ENCODE results near the gene PEX19.
"Not testable (repeated sequence)": the region's sequence is repeated elsewhere in the genome, so short reads cannot be mapped to it uniquely, and the experiment has no call there.

Gene PEX19, protein sequence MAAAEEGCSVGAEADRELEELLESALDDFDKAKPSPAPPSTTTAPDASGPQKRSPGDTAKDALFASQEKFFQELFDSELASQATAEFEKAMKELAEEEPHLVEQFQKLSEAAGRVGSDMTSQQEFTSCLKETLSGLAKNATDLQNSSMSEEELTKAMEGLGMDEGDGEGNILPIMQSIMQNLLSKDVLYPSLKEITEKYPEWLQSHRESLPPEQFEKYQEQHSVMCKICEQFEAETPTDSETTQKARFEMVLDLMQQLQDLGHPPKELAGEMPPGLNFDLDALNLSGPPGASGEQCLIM

DNA sequence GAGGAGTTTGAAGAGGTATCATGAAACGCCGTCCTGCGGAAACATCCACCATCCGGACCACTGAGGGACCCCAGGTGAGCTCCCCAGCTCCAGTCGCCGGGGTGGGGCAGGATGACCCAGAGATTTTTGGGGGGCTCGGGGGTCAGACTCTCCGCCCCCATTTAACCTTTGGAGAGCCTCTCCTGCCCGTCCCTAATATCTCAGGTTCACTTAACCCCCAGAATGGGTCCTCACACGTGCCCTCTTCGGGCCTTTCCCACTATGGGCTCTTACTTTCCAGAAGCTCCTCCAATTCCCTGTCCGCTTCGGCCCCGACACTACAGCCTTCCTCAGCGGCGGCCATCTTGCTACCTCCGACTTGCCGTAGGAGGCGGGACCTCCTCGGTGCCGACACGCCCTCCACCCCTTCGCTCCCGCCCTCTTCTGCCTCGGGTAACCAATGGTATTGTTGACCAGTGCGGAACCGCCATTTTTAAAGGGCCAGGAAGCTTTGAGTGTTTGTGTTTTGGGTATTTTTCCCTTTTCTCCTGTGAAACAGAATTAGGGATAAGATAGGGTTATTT, at the start of gene PEX19:
TSS of gene PEX19 (minus strand) at position 352 of the 563 bp plus-strand sequence. CDS start at position 343, 9 bp downstream.
- peak; percentile 87 for DNase-seq (ENCODE audit: low read depth)

DNA sequence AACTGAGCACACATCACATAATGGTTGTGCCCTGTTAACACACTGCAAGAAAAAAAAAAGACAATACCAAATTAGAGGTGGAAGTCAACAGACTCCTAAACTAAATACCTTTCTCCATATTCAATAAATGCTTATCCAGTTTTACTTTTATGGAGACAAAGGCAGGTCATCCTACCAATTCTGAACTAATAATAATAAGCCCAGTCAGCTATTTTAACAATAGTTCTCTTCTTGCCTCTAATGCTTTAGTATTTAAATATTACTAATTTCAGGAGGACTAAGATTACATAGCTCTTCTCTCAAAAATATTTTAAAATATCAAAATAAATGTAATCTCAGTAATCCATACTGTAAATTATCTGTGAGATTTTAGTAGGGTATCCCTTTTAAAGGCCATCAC, 47.6 kb upstream of the PEX19 start:
- DNase-seq (ENCODE audit: low read depth): no peak

DNA sequence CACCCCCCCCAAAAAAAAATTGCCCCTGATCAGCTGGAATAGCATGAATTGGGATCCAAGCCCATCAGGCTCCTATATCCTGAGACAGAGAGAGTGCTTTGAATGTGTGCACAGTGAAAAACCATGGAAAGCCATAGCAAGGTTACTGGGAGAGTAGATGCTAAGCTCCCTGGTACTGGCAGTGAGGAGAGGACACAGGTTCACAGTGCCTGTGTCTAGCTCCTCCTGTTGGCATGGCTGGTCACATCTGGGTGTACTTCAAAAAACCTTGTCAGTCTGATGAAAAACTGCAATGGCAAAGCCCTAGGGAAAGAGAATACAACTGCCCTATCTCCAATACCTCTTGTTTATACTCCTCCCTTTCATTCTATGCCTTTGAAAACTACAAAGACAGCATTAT, 45.2 kb upstream of the PEX19 start:
- DNase-seq (ENCODE audit: low read depth): no peak

DNA sequence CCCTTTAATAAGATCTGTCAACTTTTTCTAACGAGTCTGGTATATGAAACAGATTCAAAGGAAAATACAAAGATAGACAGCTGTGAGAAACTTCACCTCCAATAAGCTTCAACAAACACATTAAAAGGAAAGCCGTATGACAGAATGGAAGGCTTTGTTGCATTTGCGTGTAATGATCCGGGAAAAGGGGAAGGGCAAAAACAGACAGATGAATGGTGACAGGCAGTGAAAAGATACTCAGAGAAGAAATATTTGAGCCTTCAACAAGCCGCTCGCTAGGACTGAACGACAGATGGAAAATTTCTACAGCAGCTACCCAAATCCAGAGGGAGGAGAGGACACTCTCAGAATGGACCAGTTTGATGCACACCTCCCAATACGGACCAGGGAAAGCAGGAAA, 43.3 kb upstream of the PEX19 start:
- no peak for DNase-seq (ENCODE audit: low read depth)

DNA sequence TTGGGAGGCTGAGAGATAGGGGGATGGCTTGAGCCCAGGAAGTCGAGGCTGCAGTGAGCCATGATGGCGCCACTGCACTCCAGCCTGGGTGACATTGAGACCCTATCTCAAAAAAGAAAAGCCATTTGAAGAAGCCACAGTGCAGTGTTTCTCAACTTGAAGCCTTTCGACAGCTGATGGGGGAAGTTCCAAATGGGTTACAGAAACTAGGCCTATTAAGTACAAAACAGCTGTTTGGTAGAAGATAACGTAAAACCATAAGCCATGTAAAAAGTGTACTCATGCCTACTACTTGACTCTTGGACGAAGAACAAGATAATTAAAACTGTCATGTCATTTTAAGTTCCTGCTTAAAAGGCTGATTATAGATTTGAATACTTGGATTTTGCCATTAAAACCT, 41.5 kb upstream of the PEX19 start:
- no peak for DNase-seq (ENCODE audit: low read depth)

DNA sequence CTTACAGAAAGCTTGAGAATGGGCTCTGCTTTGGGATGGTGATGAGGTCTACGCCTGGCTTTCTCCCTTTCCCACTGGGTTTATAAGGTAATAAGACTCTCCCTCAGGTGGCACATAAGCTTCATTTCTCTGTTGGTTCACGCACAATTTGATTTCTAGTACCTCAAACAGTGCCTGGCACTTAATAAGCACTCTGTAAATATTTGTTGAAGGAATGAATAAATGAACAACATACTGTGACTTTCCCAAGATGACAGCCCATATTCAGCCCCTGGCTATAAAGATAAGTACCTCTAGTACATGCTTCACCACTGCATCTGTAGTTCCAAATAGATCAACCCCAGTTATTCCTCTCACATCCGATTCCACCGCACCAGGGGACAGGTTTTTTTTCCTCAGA, 40.3 kb upstream of the PEX19 start:
- no peak for DNase-seq (ENCODE audit: low read depth)

DNA sequence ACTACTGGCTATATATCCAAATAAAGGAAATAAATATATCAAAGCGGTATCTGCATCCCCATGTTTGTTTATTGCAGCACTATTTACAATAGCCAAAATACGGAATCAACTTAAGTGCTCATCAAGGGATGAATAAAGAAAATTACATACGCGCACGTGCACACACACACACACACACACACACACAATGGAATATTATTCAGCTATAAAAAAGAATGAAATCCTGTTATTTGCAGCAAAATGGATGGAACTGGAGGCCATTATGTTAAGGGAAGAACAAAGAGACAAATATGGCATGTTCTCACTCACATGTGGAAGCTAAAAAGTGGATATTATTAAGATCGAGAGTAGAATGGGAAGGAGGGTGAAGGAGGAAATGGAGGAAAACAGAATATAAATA, 37.9 kb upstream of the PEX19 start:
- no peak for DNase-seq (ENCODE audit: low read depth)

DNA sequence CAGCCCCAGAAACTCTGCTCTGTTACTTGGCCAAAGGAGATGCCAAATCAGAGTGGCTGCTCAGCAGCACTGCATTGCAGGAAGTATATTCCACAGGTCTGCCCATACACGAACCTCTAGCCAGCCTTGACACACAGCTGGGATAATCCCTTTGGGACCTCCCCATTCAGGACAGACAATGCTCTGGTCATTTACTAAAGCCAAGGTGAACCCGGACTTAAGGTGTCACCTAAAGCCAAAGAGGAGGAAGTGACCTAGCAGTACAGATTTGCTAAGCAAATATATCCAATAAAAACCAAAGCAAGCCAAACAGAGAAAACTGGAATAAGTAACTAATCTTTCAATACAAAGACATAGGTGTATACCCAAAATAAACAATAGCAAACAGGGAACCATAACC, 30.4 kb upstream of the PEX19 start:
- no peak for DNase-seq (ENCODE audit: low read depth)

DNA sequence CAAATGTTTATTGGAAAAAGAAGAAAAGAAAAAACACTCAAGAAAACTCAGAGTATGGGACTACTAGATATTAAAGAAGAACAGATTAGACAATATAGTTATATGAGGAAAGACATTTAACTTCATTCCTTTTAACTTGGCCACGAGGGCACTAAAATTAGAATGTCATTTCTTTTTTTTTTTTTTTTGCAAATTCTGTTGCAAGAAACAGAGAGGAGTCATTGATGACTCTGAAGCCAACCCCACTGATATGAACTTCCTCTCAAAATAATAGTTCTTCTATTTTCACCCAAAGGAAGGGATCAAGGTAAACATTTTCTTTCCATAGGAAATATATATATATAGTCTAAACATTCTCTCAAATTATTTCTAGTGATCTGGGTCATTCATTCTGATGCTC, 24.6 kb upstream of the PEX19 start:
- no peak for DNase-seq (ENCODE audit: low read depth)

DNA sequence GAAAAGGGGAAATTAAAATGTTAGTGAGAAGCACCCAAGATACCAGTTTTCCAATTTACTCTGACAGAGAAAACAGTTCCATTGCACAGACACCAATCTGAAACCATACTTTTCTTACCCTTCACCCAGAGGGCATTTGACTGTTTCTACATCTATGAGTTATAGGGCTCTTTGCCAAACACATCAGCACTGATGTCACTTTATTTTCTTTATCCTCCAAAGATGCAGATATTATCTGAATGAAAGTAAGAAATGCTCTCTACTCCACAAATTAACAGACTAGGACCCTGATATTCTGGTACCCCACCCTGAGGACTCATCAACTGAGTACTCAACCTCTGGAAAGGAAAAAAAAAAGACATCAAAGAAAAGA, 24.2 kb upstream of the PEX19 start:
- no peak for DNase-seq (ENCODE audit: low read depth)

DNA sequence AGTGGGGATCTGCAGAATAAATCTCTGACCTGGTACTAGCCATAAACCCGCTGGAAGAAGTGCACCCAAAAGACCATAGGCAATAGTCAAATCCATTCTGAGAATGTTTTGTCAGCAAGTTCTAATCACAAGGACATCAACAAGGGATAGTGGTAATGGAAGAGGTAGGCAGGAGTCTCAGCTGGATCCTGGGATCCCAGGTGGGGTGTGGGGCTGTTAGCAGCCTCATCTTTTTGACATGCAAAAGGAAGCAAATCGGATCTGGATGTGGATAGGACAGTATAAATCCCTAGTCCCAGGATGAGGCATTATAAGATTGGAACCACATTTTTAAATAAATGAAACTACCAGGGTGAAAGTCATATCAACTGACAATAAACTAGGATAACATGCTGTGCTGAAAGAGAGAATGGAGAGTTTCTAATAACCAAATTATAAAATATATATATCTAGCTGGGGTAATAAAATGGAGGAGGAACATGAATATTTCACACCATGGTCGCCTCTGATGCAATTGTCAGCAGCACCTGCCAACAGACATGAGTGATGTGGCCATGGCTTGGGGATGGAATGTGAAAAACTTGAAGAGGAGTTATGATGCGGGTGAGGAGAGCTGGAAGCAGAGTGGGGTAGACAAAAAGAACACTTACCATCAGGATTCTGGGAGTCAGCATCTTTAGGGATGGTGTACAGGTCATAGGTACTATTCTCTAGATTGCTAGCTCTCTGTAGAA, 23.7 kb upstream of the PEX19 start:
- DNase-seq (ENCODE audit: low read depth): no peak

DNA sequence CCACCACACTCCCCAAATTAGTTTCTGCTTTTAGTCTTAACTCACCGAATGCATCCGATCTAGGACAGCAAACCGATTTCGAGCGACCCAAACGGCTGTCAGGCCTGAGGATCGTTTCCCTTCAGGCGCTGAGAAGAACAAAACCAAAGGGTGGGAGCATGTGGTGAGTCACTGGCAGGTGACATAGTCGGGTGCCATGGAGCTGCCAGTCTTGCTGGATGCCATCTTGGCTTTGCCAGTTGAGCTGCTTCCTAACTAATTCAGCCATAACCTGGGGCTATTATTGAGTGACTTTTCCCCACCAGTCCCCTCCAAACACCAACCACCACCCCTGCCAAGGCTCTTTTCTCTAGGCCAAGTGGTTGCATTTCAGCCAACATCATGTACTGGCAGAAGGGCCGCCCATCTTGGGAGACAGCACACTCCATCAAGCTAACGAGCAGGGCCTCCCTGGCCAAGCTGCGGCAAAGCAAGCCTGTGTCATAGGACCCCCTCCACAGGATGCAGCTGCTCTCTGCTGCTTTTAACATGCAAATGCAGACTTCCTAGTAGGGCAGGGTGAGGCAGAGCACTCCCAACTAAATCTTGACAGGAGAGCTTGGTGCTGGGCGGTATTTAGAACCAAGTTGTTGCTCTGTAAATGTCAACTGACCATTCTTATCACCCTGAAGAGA, 22.3 kb upstream of the PEX19 start:
- no peak for DNase-seq (ENCODE audit: low read depth)

DNA sequence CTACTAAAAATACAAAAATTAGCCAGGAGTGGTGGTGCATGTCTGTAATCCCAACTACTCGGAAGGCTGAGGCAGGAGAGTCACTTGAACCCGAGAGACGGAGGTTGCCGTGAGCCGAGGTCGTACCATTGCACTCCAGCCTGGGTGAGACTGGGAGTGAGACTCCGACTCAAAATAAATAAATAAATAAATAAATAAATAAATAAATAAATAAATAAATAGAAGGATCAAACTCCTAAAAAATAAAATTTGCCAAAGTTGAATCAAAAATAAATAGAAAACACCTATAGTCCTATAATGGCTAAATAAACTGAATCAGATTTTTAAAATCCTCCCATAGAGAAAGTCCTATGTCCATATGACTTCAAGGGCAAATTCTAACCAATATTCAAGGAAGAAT, 15.2 kb upstream of the PEX19 start:
- no peak for DNase-seq (ENCODE audit: low read depth)

DNA sequence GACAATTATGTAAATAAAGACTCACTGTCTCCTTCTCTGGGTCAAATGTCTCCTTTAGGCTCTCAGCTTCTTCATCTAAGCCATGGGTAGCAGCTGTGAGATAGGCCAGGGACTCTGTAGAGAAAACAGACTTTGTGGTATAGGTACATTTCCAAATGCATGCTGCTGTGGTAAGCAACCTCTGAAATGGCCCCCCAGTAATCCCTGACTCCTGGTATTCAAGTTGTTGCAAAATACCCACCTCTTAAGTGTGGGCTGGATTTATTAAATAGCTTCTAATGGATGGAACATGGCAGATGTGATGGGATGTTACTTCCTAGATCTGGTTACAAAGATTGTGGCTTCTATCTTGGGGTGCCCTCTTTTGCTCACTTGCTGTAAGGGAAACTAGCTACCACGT, 11.1 kb upstream of the PEX19 start:
- DNase-seq (ENCODE audit: low read depth): no peak

DNA sequence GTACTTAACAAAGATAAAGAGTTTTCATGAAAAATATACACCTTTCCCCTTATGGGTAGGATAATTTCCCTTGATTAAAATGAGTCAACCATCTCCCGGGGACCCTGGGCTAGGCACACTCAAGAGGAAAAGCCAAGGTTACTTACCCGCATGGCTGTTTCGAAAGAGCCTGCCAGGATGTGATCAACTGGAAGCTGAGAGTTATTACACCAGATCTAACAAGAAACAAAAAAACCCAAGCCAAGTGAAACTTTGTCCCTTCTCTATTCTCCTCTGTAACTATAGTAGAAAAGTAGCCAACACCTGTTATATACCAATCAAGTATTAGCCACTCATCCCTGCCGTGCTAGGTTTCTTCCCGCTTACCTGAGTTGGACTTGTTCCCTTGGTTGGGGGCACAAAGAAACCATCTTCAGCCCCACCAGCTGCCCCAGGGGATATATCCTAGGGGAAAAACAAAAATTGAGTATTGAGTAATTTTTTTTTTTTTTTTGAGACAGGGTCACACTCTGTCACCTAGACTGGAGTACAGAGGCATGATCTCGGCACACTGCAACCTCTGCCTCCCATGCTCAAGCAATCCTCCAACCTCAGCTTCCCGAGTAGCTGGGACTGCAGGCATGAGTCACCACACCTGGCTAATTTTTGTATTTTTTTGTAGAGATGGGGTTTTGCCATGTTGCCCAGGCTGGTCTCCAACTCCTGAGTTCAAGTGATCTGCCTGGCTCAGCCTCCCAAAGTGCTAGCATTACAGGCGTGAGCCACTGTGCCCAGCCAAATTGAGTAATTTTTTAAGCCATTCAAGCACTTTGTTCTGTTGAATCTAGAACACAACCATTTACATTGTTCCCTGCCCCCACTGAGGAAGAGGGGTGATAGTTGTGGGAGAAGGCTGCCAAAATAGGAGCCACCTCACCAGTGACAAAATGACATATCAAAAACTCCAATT, 8.4 kb upstream of the PEX19 start:
- DNase-seq (ENCODE audit: low read depth): no peak

DNA sequence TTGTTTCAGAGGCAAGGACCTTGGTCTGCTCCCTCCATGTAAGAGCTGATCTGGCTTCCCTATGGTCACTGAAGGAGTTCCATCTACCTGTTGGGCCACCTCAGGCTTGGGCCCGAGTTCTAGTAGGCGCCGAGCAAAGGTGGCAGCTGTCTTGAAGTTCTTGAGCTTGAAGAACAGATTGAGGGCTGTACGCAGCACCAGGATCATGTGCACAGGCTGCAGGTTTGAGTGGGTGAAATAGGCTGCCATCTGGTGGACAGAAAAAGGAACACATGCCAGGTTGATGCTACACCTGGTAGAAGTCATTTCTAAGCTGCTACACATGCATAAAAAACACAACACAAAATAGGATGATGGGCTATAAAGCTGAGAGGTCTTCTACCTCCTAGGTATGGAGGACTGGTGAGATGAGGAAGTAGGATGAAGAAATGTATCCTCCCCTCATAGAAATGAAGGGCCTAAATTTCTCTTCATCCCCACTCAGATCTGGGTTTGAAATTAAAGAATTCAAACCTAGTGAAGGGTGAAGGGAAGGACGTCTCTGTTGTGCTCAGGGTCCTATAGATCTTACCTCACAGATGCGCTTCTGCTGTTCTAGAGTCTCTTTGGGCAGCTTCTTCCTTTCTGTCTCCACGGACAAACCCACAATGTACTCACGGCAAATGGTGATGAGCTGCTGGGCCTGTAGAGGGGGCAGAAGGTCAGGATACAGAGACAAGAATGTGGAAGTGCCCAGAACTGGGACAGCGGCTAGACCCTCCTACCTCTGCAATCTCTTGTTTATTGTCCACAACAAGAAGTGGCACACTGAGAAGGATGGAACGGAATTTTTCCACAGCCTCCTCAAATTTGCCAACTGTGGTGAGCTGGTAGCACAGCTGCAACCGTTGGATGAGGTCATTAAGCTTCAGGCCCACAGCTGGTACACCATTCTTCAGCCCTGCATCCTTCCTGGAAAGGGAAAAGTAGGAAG, 6.6 kb upstream of the PEX19 start:
- peak; percentile 58 for DNase-seq (ENCODE audit: low read depth)

DNA sequence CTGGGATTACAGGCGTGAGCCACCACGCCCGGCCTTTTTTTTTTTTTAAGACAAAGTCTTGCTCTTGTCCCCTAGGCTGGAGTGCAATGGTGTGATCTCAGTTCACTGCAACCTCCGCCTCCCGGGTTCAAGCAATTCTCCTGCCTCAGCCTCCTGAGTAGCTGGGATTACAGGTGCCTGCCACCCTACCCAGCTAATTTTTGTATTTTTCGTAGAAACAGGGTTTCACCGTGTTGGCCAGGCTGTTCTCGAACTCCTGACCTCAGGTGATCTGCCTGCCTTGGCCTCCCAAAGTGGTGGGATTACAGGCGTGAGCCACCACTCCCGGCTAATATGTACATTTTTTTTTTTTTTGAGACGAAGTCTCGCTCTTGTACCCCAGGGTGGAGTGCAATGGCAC, 2.8 kb upstream of the PEX19 start:
- DNase-seq (ENCODE audit: low read depth): not testable (repeated sequence)

DNA sequence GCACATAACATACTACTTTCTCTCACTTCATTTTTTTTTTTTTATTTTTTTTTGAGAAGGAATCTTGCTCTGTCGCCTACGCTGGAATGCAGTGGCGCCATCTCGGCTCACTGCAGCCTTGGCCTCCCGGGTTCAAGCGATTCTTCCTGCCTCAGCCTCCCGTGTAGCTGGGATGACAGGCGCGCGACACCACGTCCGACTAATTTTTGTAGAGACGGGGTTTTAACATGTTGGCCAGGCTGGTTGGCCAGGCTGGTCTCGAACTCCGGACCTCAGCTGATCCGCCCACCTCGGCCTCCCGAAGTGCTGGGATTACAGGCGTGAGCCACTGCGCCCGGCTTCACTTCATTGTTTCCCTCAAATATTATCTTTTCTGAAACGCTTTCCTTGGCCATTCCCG, 573 bp upstream of the PEX19 start:
- DNase-seq (ENCODE audit: low read depth): no peak

DNA sequence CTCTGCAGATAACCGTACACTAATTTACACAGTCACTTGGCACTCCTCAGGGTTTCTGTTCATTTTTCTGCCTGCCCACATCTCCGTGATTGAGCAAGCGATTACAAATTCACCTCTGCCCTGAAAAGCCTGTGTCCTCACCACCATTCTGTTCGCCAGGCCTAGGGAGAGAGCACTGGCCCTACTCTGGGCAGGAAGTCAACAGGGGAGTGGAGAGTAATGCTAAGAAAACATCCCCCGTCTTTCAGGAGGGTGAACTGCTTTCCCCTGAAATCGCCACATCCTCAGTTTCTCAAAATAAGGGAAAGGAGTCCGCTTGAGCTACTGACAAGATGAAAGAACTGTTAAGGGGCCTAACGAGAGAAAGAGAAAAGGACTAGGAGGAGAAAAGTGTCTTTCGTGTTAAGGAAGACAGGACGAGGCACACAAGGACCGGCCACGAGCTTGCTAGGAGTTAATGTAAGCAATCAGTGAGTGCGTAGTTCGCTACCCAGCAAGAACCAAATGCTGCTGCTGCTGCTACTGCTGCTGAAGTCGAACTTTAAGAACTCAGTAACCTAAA, 632 bp downstream of the PEX19 start:
- no peak for DNase-seq (ENCODE audit: low read depth)

DNA sequence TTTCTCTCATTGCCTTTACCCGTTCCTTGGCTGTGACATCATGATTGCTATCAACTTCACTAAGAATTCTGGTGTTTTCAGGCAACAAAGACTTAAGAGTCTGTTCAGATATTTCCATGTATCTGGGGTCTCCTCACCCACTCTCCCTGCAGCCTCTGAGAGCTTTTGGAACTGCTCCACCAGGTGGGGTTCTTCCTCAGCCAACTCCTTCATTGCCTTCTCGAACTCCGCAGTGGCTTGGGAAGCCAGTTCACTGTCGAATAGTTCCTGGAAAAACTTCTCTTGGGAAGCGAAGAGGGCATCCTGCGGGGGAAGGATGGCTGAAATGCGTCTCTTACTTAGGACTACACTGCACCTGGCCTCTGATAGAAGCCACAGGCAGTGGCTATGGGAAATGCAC, 2.1 kb downstream of the PEX19 start:
- no peak for DNase-seq (ENCODE audit: low read depth)

All from stimulated activated CD4-positive, alpha-beta T cell treated with anti-CD3 and anti-CD28 coated beads, Interleukin-2, amount 100 ng/mL, for 4 hours (primary cell).